ENCODE results near the gene ADARB2.

Gene ADARB2

GRCh38 chr10:1572519-1573333 lies 164.6 kb downstream of the ADARB2 start:
- no peak overlapping the region for H3K27ac ChIP-seq (replicated peaks)
- no peak overlapping the region for H3K4me3 ChIP-seq (replicated peaks; ENCODE audit: insufficient read depth, low read length)
- TF ChIP-seq POLR2AphosphoS5 (IDR thresholded peaks at IDR 0.05; ENCODE audit: low read depth) (no peak), SPI1 (IDR thresholded peaks at IDR 0.05; ENCODE audit: borderline replicate concordance, low read depth) (no peak), REST (IDR thresholded peaks at IDR 0.05; ENCODE audit: insufficient replicate concordance, low read depth) (no peak), CTCF (IDR thresholded peaks at IDR 0.05; ENCODE audit: insufficient read depth, low read length) (no peak), GABPA (IDR thresholded peaks at IDR 0.05; ENCODE audit: low read depth) (no peak)
- DNase-seq (ENCODE audit: low read depth in 1 of 2, low spot score in 1 of 2): no peak
- H3K27me3 ChIP-seq (ENCODE audit: insufficient read depth, poor library complexity, severe bottlenecking): no peaks in the 10 kb centered on the region

- DNase-seq (ENCODE audit: low read depth in 1 of 2, low spot score in 1 of 2): no peak
- Histone ChIP-seq H3K4me3 (replicated peaks; ENCODE audit: insufficient read depth, low read length) (no peak overlapping the region), H3K27me3 (ENCODE audit: insufficient read depth, poor library complexity, severe bottlenecking) (no peaks in the 10 kb centered on the region), H3K27ac (replicated peaks) (no peak overlapping the region)
- TF ChIP-seq CTCF (IDR thresholded peaks at IDR 0.05; ENCODE audit: insufficient read depth, low read length) (no peak), SPI1 (IDR thresholded peaks at IDR 0.05; ENCODE audit: borderline replicate concordance, low read depth) (no peak), POLR2AphosphoS5 (IDR thresholded peaks at IDR 0.05; ENCODE audit: low read depth) (no peak), GABPA (IDR thresholded peaks at IDR 0.05; ENCODE audit: low read depth) (no peak), REST (IDR thresholded peaks at IDR 0.05; ENCODE audit: insufficient replicate concordance, low read depth) (no peak)
Measured at GRCh38 chr10:1571587-1572237, 165.6 kb downstream of the ADARB2 start.

- H3K27ac ChIP-seq (replicated peaks): no peak overlapping the region
- H3K27me3 ChIP-seq (ENCODE audit: insufficient read depth, poor library complexity, severe bottlenecking): no peaks in the 10 kb centered on the region
- DNase-seq (ENCODE audit: low read depth in 1 of 2, low spot score in 1 of 2): no peak
- no peak for TF ChIP-seq GABPA (IDR thresholded peaks at IDR 0.05; ENCODE audit: low read depth)
- TF ChIP-seq CTCF (IDR thresholded peaks at IDR 0.05; ENCODE audit: insufficient read depth, low read length): no peak
- TF ChIP-seq REST (IDR thresholded peaks at IDR 0.05; ENCODE audit: insufficient replicate concordance, low read depth): no peak
- no peak for TF ChIP-seq POLR2AphosphoS5 (IDR thresholded peaks at IDR 0.05; ENCODE audit: low read depth)
- TF ChIP-seq SPI1 (IDR thresholded peaks at IDR 0.05; ENCODE audit: borderline replicate concordance, low read depth): no peak
- no peak overlapping the region for H3K4me3 ChIP-seq (replicated peaks; ENCODE audit: insufficient read depth, low read length)
Measured at GRCh38 chr10:1570416-1571051, 166.8 kb downstream of the ADARB2 start.

Data from HL-60 (cell line).